ENCODE measurements around the gene AGO3.

Gene AGO3

DNA sequence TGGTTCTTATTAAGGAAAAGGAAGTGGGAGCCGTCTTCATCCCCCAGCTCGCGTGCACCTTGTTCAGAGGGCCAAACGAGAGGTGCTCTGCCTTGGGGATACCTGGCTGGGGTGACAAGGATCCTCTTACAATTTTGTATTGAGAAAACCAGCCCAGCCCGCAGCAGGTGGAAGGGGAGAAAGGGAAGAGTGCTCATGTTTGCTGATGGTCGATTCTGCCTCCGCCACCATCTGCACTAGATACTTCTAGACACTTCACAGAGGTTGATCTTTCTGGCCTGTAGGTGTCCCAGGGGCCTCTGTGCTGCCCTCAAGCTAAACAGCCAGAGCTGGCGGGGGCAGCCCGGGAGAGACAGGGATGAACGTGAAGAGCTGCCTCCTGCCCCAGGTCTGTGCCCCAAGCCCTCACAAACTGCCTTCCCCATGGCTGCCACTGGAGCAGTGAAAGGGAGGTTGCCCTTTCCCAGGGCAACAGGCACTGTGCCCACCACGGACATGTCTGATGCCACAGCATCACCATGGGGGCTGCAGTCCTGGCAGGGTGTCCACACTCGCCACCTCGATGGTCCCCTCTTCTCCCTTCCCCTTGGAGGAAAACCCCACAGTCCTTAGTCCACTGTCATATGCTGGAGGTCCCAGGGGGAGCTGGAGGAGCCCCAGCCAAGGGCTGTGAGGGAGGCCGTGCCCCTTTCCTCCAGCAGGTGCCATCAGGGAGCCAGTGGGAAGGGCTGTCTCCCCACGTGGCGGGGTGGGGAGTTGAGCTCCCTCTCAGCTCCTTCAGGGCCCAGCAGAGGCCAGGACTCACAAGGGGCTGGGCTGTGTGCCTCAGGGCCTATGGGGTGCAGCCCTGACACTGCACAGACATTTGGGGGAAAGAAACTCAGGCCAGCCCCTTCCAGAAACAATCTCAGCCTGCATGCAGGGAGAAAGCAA is 165.9 kb downstream of the AGO3 start:
- no peak for DNase-seq (ENCODE audit: low read depth)
- no peak for TF ChIP-seq CTCF (IDR thresholded peaks at IDR 0.05; ENCODE audit: control insufficient read depth, extremely low read depth, insufficient read depth)
- H3K4me3 ChIP-seq (ENCODE audit: low read depth, low read length), result no peak overlapping the region

DNA sequence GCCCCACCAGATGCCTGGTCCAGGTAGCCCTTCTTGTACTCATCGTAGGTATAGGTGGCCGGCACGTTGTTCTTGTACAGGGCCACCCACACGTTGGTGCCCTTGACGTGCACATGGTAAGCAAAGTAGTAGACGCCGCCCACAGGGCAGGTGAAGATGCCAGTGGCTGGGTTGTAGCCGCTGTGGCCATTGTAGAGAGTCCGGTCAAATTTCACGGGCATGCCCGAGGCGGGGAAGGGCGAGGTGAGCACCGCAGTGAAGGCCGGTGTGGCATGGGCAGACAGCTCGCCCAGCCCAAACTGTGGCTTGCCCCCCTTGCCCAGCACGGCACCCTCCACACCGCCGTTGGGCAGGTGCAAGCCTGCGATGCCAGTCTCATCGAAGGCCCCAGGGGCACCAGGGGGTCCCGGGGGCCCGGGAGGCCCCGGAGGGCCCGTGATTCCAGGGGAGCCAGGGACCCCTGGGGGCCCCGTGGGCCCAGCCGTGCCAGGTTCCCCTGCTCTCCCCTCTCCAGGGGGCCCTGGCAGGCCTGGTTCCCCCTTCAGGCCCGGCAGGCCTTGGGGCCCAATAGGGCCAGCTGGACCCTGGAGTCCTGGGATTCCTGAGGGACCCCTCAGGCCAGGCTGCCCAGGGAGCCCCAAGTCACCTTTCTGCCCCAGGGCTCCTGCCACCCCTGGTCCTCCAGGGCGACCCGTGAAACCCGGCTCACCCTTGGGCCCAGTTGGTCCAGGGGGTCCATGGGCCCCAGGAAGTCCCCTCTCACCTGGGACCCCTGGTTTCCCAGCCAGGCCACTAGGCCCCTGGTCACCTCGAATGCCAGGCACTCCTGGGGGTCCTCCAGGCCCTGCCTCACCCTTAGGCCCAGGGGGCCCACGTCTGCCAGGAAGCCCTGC is 167.0 kb downstream of the AGO3 start:
- no peak overlapping the region for H3K4me3 ChIP-seq (ENCODE audit: low read depth, low read length)
- DNase-seq (ENCODE audit: low read depth), result no peak
- no peak for TF ChIP-seq CTCF (IDR thresholded peaks at IDR 0.05; ENCODE audit: control insufficient read depth, extremely low read depth, insufficient read depth)

- DNase-seq (ENCODE audit: low read depth), result no peak
- no peak overlapping the region for H3K4me3 ChIP-seq (ENCODE audit: low read depth, low read length)
- no peak for TF ChIP-seq CTCF (IDR thresholded peaks at IDR 0.05; ENCODE audit: control insufficient read depth, extremely low read depth, insufficient read depth)
Observed at GRCh38 chr1:36098650-36099365, 167.9 kb downstream of the AGO3 start.

GRCh38 chr1:36099681-36100341 is 168.9 kb downstream of the AGO3 start:
- peak; percentile 91 for TF ChIP-seq CTCF (IDR thresholded peaks at IDR 0.05; ENCODE audit: control insufficient read depth, extremely low read depth, insufficient read depth)
- no peak overlapping the region for H3K4me3 ChIP-seq (ENCODE audit: low read depth, low read length)
- peak; percentile 21 for DNase-seq (ENCODE audit: low read depth)

GRCh38 chr1:36100376-36100775 is 169.5 kb downstream of the AGO3 start:
- TF ChIP-seq CTCF (IDR thresholded peaks at IDR 0.05; ENCODE audit: control insufficient read depth, extremely low read depth, insufficient read depth), result no peak
- no peak for DNase-seq (ENCODE audit: low read depth)

DNA sequence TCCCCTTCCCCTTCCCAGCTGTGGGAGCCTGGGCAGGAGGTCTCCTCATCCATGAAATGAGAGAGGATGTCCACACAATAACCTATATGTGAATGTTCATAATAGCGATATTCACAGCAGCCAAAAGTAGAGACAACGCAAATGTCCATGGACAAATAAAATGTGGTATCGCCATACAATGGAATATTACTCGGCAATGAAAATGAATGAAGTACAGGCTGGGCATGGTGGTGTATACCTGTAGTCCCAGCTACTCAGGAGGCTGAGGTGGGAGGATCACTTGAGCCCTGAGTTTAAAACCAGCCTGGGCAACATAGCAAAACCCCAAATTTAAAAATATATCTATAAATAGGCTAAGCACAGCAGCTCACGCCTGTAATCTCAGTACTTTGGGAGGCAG is 170.6 kb downstream of the AGO3 start:
- no peak for TF ChIP-seq CTCF (IDR thresholded peaks at IDR 0.05; ENCODE audit: control insufficient read depth, extremely low read depth, insufficient read depth)
- DNase-seq (ENCODE audit: low read depth), result no peak
- H3K4me3 ChIP-seq (ENCODE audit: low read depth, low read length), result no peak overlapping the region

More at GRCh38 chr1:36100376-36100775, 169.5 kb downstream of the AGO3 start:
- no peak overlapping the region for H3K4me3 ChIP-seq (ENCODE audit: low read depth, low read length)

Data from LNCaP clone FGC (cell line).